NCI-H2171 (cell line): ENCODE results near the gene ECM2.
"Not testable (repeated sequence)": the region's sequence is repeated elsewhere in the genome, so short reads cannot be mapped to it uniquely, and the experiment has no call there.

Source experiments
- DNase-seq: peaks from one replicate; lab custom pipeline; 2025; lab: John Stamatoyannopoulos, UW

ECM2 gene

GRCh38 chr9:92535940-92536850, at the start of gene ECM2:
ECM2 (minus strand) TSS chr9:92535990; CDS start chr9:92522866, 13,124 bp downstream.
- no peak for DNase-seq

- DNase-seq, result no peak
Measured at GRCh38 chr9:92576175-92576574, 40.4 kb upstream of the ECM2 start.

- not testable (repeated sequence) for DNase-seq
Measured at GRCh38 chr9:92573612-92574011, 37.8 kb upstream of the ECM2 start.

- not testable (repeated sequence) for DNase-seq
Measured at GRCh38 chr9:92571871-92572270, 36.1 kb upstream of the ECM2 start.

- DNase-seq, result no peak
Measured at GRCh38 chr9:92564982-92565381, 29.2 kb upstream of the ECM2 start.

GRCh38 chr9:92564504-92564903, 28.7 kb upstream of the ECM2 start:
- peak; percentile 42 for DNase-seq

- no peak for DNase-seq
Measured at GRCh38 chr9:92563116-92564100, 27.6 kb upstream of the ECM2 start.

GRCh38 chr9:92562461-92562967, 26.7 kb upstream of the ECM2 start:
- DNase-seq, result no peak

GRCh38 chr9:92561374-92562330, 25.9 kb upstream of the ECM2 start:
- DNase-seq, result peak; percentile 26

- DNase-seq, result no peak
Measured at GRCh38 chr9:92558612-92559374, 23.0 kb upstream of the ECM2 start.

- no peak for DNase-seq
Measured at GRCh38 chr9:92550765-92551164, 15.0 kb upstream of the ECM2 start.

GRCh38 chr9:92547356-92547755, 11.6 kb upstream of the ECM2 start:
- no peak for DNase-seq

- no peak for DNase-seq
Measured at GRCh38 chr9:92545002-92545510, 9.3 kb upstream of the ECM2 start.

- DNase-seq, result no peak
Measured at GRCh38 chr9:92543972-92544371, 8.2 kb upstream of the ECM2 start.

GRCh38 chr9:92538541-92538940, 2.8 kb upstream of the ECM2 start:
- DNase-seq, result no peak

- DNase-seq, result no peak
Measured at GRCh38 chr9:92534674-92535073, 1.1 kb downstream of the ECM2 start.

- no peak for DNase-seq
Measured at GRCh38 chr9:92534204-92534603, 1.6 kb downstream of the ECM2 start.

GRCh38 chr9:92530893-92531292, 4.9 kb downstream of the ECM2 start:
- no peak for DNase-seq

GRCh38 chr9:92529124-92529523, 6.7 kb downstream of the ECM2 start:
- DNase-seq, result no peak

GRCh38 chr9:92528522-92528849, 7.3 kb downstream of the ECM2 start:
- DNase-seq, result no peak
